Keratinocyte (primary cell): ENCODE data around the gene APPL2.

Experiments used
- CTCF ChIP-seq, 3 experiments: IDR thresholded peaks in 1 of 3; conservative IDR thresholded peaks in 1 of 3; optimal IDR thresholded peaks in 1 of 3; 2 replicates in 2 of 3; 3 replicates in 1 of 3; pipeline versions ENCODE3 to v1.5.1; 2011; ENCODE audit warnings: low read length in 3 of 3, mild to moderate bottlenecking in 3 of 3, moderate library complexity in 2 of 3, control low read depth in 1 of 3, inconsistent platforms in 1 of 3; ENCODE audit not compliant: insufficient read depth in 2 of 3; ENCODE audit errors: extremely low read depth in 1 of 3
- EZH2 ChIP-seq: IDR thresholded peaks from one replicate; pipeline ENCODE4 v1.6.1; 2012; ENCODE audit warnings: inconsistent platforms, mild to moderate bottlenecking, low read length, moderate library complexity

- TF ChIP-seq CTCF (optimal IDR thresholded peaks at IDR 0.05 in 1 of 3, IDR thresholded peaks at IDR 0.05 in 1 of 3, conservative IDR thresholded peaks at IDR 0.05 in 1 of 3; ENCODE audit: extremely low read depth in 1 of 3, insufficient read depth in 2 of 3, low read length in 3 of 3) (no peak), EZH2 (no peak)
Observed at GRCh38 chr12:105221583-105222283, 14.2 kb downstream of the APPL2 start.
